HPDE6-E6E7 (cell line): ENCODE results near the gene GALNT9.

ENCODE experiments used
- DNase-seq: peaks from one replicate; pipeline ENCODE4 v3.0.0; 2011; ENCODE audit warnings: missing footprints; ENCODE audit errors: extremely low spot score

GALNT9 gene

GRCh38 chr12:132171293-132171967 is 158.0 kb downstream of the GALNT9 start:
- DNase-seq, result no peak

DNA sequence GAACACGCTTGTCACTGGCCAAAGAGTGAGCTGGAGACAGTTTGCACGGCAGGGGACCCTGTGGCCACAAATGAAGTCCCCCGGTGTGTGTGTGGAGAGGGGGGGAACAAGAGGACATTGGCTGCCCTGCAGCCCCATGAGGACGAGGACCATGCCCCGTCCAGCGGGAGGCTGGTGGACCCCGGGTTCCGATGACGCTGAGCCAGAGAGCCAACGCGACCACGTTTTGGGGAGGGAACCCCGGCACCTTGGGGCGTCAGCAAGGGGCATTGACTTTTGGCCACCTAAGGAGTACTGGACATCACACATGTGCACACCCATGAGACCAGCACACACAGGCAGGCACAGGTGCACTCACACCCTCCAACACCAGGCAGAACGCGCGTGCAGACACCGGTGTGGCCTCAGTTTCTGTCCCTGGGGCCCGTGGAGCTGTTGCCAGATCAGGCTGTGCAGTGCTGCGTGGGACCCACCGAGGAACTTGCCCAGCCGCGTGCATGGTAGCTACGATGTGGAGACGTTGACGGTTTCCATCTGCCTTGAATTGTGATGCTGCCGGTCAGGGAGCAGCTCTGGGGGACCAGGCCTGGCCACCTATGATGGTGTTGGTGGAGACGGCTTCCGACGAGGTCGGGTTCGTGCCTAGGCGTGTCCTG is 158.6 kb downstream of the GALNT9 start:
- DNase-seq, result no peak

GRCh38 chr12:132170094-132170636 is 159.2 kb downstream of the GALNT9 start:
- no peak for DNase-seq

DNA sequence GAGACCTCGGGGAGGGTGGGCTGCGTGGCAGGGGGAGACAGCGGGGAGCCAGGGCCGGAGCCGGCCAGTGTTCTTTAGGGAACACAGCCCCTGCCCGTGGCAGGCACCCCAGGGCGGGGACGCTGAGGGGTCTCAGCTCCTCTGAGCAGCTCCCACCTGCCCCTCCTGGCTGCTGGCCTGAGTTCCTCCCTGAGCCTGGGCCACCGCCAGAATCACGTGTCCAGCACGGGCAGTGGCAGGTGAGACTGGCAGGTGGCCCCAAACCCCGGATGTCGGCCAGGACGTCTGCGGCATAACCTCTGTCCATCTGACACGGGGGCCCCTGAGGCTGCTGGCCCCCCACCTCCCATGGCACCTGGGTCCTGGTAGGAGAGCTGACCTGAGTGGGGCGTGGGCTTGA is 160.0 kb downstream of the GALNT9 start:
- no peak for DNase-seq

DNA sequence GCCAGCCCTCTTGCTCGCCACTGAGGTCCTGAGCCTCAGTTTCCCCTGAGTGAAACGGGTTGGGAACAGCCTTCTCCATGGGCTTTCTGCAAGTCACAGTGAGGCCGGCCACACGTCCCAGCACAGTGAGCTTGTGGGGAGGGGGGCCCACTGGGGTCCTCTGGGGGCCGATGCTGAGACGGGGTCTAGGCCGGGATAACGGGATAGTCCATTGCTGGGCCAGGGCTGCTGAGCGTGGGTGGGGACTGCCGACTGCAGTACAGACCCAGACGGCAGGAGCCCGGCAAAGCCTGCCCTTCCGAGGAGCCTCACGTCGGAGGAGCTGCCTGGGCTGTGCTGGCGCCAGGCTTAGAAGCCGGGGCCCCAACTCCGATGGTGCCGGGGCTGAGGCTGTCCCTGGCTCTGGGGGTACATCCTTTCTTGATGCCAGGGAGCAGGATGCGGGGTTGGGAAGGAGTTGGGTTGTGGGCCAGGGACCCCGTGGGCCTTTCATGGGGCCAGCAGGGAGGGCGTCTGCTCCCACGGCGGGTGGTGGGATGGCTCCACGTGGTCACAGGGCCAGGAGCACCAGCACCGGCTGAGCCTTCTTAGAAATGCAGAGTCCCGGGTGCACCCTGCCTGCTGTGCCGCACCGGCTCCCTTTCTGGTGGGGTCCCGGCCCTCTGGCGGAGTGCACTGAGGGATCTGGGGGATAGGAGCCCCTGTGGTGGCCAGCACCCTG is 160.9 kb downstream of the GALNT9 start:
- DNase-seq, result no peak

- DNase-seq, result no peak
Measured at GRCh38 chr12:132167611-132168310, 161.6 kb downstream of the GALNT9 start.

DNA sequence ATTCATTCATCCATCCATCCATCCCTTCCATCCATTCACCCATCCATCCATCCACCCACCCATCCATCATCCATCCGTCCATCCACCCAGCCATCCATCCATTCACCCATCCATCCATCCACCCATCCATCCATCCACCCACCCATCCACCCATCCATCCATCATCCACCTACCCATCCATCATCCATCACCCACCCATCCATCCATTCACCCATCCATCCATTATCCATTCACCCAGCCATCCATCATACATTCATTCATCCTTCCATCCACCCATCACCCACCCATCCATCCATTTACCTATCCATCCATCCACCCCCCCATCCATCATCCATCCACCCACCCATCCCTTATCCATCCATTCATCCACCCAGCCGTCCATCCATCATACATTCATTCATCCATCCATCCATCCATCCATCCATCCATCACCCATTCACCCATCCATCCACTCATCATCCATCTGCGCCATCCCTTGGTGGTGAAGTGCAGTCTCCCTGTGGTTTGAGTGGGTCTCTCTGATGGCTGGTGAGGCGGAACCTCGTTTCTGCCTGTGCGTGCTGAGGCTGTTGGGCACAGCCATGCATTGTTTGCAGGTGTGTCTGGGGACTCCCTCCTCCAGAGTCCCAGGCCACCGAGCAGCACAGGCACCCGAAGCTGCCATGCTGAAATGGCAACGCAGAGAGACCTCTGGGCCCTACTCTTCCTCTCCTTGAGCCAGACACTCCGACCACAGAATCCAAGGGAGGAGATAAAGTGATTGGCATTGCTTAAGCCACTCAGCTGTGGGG is 162.4 kb downstream of the GALNT9 start:
- no peak for DNase-seq

GRCh38 chr12:132166093-132166492 is 163.3 kb downstream of the GALNT9 start:
- no peak for DNase-seq

GRCh38 chr12:132165584-132165983 is 163.8 kb downstream of the GALNT9 start:
- DNase-seq, result no peak

DNA sequence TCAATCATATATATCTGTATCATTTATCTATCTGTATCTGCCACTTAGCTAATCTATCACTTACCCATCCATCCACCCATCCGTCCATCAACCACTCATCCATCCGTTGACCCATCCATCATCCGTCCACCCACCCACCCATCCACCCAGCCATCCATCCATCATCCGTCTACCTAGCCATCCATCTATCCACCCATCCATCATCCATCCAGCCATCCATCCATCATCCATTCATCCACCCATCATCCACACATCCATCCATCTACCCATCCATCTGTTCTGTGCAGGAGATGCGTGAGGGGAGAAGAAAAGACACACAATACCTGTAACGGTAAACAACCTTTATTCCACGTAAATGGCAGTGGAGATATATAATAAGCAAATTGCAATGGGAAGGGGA is 165.0 kb downstream of the GALNT9 start:
- DNase-seq, result no peak

DNA sequence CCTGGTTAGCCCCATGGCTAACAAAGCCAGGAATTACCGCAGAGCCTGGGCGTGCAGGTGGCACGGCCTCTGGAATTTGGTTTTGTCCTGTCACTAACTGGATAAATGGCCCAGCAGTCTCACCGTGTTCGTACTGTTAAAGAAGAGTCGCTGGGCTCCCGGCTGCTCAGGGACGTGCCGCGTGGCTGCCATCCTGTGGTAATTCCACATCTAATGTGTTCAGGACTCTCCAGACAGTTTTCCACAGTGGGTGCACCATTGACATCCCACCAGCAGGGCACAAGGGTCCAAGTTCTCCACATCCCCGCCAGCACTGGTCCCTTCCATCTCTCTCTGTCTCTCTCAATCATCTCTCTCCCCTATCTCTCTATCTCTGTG is 165.5 kb downstream of the GALNT9 start:
- DNase-seq, result no peak

- DNase-seq, result no peak
Measured at GRCh38 chr12:132163041-132163910, 166.1 kb downstream of the GALNT9 start.

GRCh38 chr12:132162508-132163031 is 166.8 kb downstream of the GALNT9 start:
- DNase-seq, result no peak

- no peak for DNase-seq
Measured at GRCh38 chr12:132161796-132162507, 167.4 kb downstream of the GALNT9 start.

- DNase-seq, result no peak
Measured at GRCh38 chr12:132161036-132161781, 168.2 kb downstream of the GALNT9 start.

DNA sequence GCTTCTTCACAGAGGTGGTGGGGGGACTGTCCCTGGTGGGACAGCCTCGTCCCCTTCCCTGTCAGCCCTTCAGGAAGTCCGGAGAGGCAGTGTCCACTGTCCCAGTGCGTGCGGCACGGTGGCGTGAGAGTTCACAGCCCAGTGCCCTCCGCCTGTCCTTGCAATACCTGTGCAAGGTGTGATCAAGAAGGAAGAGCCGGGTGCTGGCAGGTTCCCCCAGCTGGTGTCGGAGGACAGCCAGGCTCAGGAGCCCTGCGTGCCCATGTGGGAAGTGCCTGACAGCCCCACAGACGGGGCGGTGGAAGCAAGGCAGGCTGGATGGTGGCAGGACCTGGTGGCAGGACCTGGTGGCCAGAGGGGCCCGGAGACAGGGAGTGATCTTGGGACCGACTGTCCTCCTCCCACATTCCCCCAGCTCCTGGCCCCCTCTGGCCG is 168.8 kb downstream of the GALNT9 start:
- no peak for DNase-seq

DNA sequence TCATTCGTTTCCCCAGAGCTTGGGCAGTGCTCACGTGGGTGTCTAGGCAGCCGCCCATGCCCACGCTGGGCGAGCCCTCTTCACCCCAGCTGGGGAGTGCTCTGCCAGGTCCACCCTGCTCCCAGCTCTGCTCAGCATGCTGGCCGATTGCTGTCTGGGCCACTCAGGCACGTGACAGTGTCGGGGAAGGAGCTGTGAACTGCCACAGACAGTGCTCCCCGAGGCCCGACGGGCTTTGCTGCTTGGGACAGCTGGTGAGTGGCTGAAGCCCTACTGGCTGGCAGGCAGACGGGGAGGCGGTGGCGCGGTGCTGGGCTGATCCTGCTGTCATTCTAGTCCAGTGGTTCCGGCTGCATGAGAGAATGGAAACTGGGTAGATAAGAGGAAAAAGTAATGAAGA is 169.4 kb downstream of the GALNT9 start:
- DNase-seq, result no peak

- DNase-seq, result no peak
Measured at GRCh38 chr12:132159555-132160003, 169.8 kb downstream of the GALNT9 start.
